Measurements from ENCODE around the gene OSMR. TPM values are rescaled to one million over a fixed set of nuclear protein-coding genes. Genes with fewer than 3 reads are reported as not detected.
"Not testable (repeated sequence)": the region's sequence is repeated elsewhere in the genome, so short reads cannot be mapped to it uniquely, and the experiment has no call there.

OSMR gene
- total RNA-seq, 1 donor = 174 TPM

DNA sequence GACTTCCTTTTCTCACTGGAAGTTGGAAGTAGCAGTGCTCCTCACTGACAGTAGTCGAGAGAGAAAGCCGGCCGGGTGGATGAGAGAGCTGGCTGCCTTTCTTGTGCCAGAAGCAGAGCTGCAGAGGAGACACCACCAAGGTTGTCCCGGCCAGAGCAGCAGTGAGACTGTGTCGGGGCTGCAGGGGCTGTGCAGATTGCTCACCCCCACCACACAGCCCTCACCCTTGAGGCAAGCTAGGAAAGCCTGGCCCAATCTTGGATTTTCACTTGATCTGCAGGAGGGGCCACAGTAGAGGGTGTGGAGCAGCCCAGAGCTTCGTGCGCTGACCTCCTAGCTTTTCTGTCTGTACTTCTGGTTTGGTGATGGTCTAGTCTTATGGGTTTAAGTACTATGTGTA lies 9.1 kb downstream of the OSMR start:
- no peaks in the 10 kb centered on the region for H3K27me3 ChIP-seq (ENCODE audit: insufficient read depth, low read length)
- H3K9me3 ChIP-seq (ENCODE audit: low read depth, low read length) = no peaks in the 10 kb centered on the region
- peak overlapping the region; percentile 83 for H3K27ac ChIP-seq (ENCODE audit: low read depth, low read length)
- H3K4me1 ChIP-seq (ENCODE audit: insufficient read depth, low read length) = peaks cover 26% of the 10 kb centered on the region
- no peak for DNase-seq (ENCODE audit: insufficient read length, low spot score, missing footprints)
- H4K20me1 ChIP-seq (ENCODE audit: insufficient read depth, low read length) = peaks cover 52% of the 10 kb centered on the region
- no peak for TF ChIP-seq CTCF (IDR thresholded peaks at IDR 0.05; ENCODE audit: extremely low read depth, low read depth, low read length)
- no peak overlapping the region for H3K4me3 ChIP-seq (ENCODE audit: insufficient read depth, low read length)
- H3K79me2 ChIP-seq (ENCODE audit: insufficient read depth, low read length) = peaks cover 90% of the 10 kb centered on the region
- H2AFZ ChIP-seq (ENCODE audit: low read length) = no peak overlapping the region
- H3K4me2 ChIP-seq (ENCODE audit: insufficient read depth, low read length) = no peak overlapping the region
- H3K36me3 ChIP-seq (ENCODE audit: insufficient read depth, low read length) = peaks cover 11% of the 10 kb centered on the region

DNA sequence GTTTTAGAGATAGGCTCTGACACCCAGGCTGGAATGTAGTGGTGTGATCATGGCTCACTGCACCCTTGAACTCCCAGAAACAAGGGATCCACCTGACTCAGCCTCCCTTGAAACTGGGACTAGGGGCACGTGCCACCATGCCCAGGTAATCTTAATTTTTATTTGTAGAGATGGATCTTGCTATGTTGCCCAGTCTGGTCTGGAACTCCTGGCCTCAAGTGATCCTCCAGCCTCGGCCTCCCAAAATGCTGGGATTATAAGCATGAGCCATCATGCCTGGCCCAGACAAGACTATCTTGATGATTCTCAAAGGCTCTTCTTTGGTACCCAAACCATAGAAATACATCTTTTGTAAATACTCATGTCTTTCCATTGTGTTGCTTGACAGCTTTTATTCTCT lies 10.8 kb downstream of the OSMR start:
- H3K79me2 ChIP-seq (ENCODE audit: insufficient read depth, low read length) = peaks cover 82% of the 10 kb centered on the region
- TF ChIP-seq CTCF (IDR thresholded peaks at IDR 0.05; ENCODE audit: extremely low read depth, low read depth, low read length) = no peak
- no peaks in the 10 kb centered on the region for H3K36me3 ChIP-seq (ENCODE audit: insufficient read depth, low read length)

GRCh38 chr5:38858839-38859238 lies 13.0 kb downstream of the OSMR start:
- peaks cover 6% of the 10 kb centered on the region for H3K36me3 ChIP-seq (ENCODE audit: insufficient read depth, low read length)
- H3K9me3 ChIP-seq (ENCODE audit: low read depth, low read length) = no peaks in the 10 kb centered on the region
- no peak overlapping the region for H3K27ac ChIP-seq (ENCODE audit: low read depth, low read length)
- H3K79me2 ChIP-seq (ENCODE audit: insufficient read depth, low read length) = peaks cover 78% of the 10 kb centered on the region
- no peak overlapping the region for H3K4me3 ChIP-seq (ENCODE audit: insufficient read depth, low read length)
- H3K4me2 ChIP-seq (ENCODE audit: insufficient read depth, low read length) = no peak overlapping the region
- peaks cover 57% of the 10 kb centered on the region for H4K20me1 ChIP-seq (ENCODE audit: insufficient read depth, low read length)
- no peak for TF ChIP-seq CTCF (IDR thresholded peaks at IDR 0.05; ENCODE audit: extremely low read depth, low read depth, low read length)
- H3K4me1 ChIP-seq (ENCODE audit: insufficient read depth, low read length) = peaks cover 18% of the 10 kb centered on the region
- no peak for DNase-seq (ENCODE audit: insufficient read length, low spot score, missing footprints)
- H2AFZ ChIP-seq (ENCODE audit: low read length) = no peak overlapping the region
- H3K27me3 ChIP-seq (ENCODE audit: insufficient read depth, low read length) = no peaks in the 10 kb centered on the region

More for the DNA sequence above, 10.8 kb downstream of the OSMR start:
- Histone ChIP-seq H3K9me3 (ENCODE audit: low read depth, low read length) (no peaks in the 10 kb centered on the region), H2AFZ (ENCODE audit: low read length) (no peak overlapping the region), H3K4me2 (ENCODE audit: insufficient read depth, low read length) (no peak overlapping the region), H4K20me1 (ENCODE audit: insufficient read depth, low read length) (peaks cover 57% of the 10 kb centered on the region), H3K27ac (ENCODE audit: low read depth, low read length) (no peak overlapping the region), H3K4me3 (ENCODE audit: insufficient read depth, low read length) (no peak overlapping the region), H3K4me1 (ENCODE audit: insufficient read depth, low read length) (peaks cover 26% of the 10 kb centered on the region), H3K27me3 (ENCODE audit: insufficient read depth, low read length) (no peaks in the 10 kb centered on the region)
- DNase-seq (ENCODE audit: insufficient read length, low spot score, missing footprints) = no peak

- not testable (repeated sequence) for H3K27me3 ChIP-seq (ENCODE audit: insufficient read depth, low read length); H3K4me2 ChIP-seq (ENCODE audit: insufficient read depth, low read length); DNase-seq (ENCODE audit: insufficient read length, low spot score, missing footprints); H3K4me1 ChIP-seq (ENCODE audit: insufficient read depth, low read length); H3K36me3 ChIP-seq (ENCODE audit: insufficient read depth, low read length); H2AFZ ChIP-seq (ENCODE audit: low read length); H3K9me3 ChIP-seq (ENCODE audit: low read depth, low read length); H3K4me3 ChIP-seq (ENCODE audit: insufficient read depth, low read length); H3K27ac ChIP-seq (ENCODE audit: low read depth, low read length)
- peaks cover 59% of the 10 kb centered on the region for H4K20me1 ChIP-seq (ENCODE audit: insufficient read depth, low read length)
- peaks cover 82% of the 10 kb centered on the region for H3K79me2 ChIP-seq (ENCODE audit: insufficient read depth, low read length)
These were observed 16.4 kb downstream of the OSMR start for GRCh38 chr5:38861986-38862770.
